SU-DHL-6 (cell line): ENCODE measurements around the gene ELAVL3.

Experiments used
- H2AFZ ChIP-seq: fragments of 200-600 bp; sonication (generic); 2 replicates; pipeline ENCODE4 v1.6.1; 2014; ENCODE audit warnings: low read depth, mild to moderate bottlenecking, moderate library complexity, mixed read lengths, antibody characterized with exemption, low read length; ENCODE audit not compliant: severe bottlenecking
- H3F3A ChIP-seq: fragments of 200-600 bp; shearing (Covaris generic); 2 replicates; pipeline ENCODE4 v1.6.0; 2016; ENCODE audit warnings: antibody characterized with exemption, mild to moderate bottlenecking; ENCODE audit not compliant: insufficient read depth
- H3K27ac ChIP-seq: fragments of 200-600 bp; sonication (generic); 2 replicates; pipeline ENCODE4 v1.5.1; 2016; ENCODE audit warnings: low read depth, mild to moderate bottlenecking, low read length, moderate library complexity, mixed read lengths
- H3K27me3 ChIP-seq: fragments of 200-600 bp; sonication (generic), shearing (Covaris generic); 2 replicates; pipeline ENCODE4 v1.6.0; 2014; ENCODE audit warnings: mild to moderate bottlenecking, low read length
- H3K36me3 ChIP-seq: fragments of 200-600 bp; sonication (generic); 2 replicates; pipeline ENCODE4 v1.6.1; 2014; ENCODE audit warnings: mild to moderate bottlenecking, low read length, mixed read lengths
- H3K4me2 ChIP-seq: fragments of 300-600, 200-600 bp; shearing (Covaris generic), sonication (generic); 2 replicates; pipeline ENCODE4 v1.6.0; 2014; ENCODE audit warnings: low read length, low read depth, mild to moderate bottlenecking; ENCODE audit not compliant: poor library complexity, severe bottlenecking
- H3K4me3 ChIP-seq: fragments of 200-600 bp; sonication (generic); 2 replicates; pipeline ENCODE4 v1.5.1; 2014; ENCODE audit warnings: antibody characterized with exemption, low read length, mild to moderate bottlenecking, mixed read lengths; ENCODE audit not compliant: insufficient read depth, poor library complexity, severe bottlenecking
- H3K79me2 ChIP-seq: fragments of 200-600 bp; sonication (generic); 2 replicates; pipeline ENCODE4 v1.6.1; 2014; ENCODE audit warnings: mild to moderate bottlenecking, low read length, moderate library complexity; ENCODE audit not compliant: insufficient read depth
- H3K9ac ChIP-seq: fragments of 200-600 bp; sonication (generic); 2 replicates; pipeline ENCODE4 v1.7.0; 2014; ENCODE audit warnings: mild to moderate bottlenecking, low read length
- H3K9me2 ChIP-seq: fragments of 200-600 bp; sonication (generic); replicated peaks from 2 replicates; pipeline ENCODE4 v1.6.1; 2014; ENCODE audit warnings: low read length; ENCODE audit not compliant: insufficient read depth
- H3K9me3 ChIP-seq: fragments of 200-600 bp; sonication (generic); 2 replicates; pipeline ENCODE4 v1.6.1; 2014; ENCODE audit warnings: low read length, mixed read lengths; ENCODE audit not compliant: insufficient read depth
- H4K20me1 ChIP-seq: fragments of 200-600 bp; sonication (generic); 2 replicates; pipeline ENCODE4 v1.6.1; 2014; ENCODE audit warnings: low read depth, mild to moderate bottlenecking, antibody characterized with exemption, low read length, moderate library complexity, mixed read lengths
- EZH2phosphoT487 ChIP-seq: fragments of 200-600 bp; sonication (generic), shearing (Covaris generic); conservative IDR thresholded peaks from 2 replicates; pipeline ENCODE4 v1.6.1; 2018; ENCODE audit warnings: mild to moderate bottlenecking, antibody characterized with exemption, low read length, moderate library complexity, mixed read lengths
- TF ChIP-seq, protein P1 (sequence below): fragments of 200-600 bp; sonication (generic); IDR thresholded peaks from one replicate; pipeline ENCODE4 v1.5.1; 2017; ENCODE audit warnings: antibody characterized with exemption, mild to moderate bottlenecking, low read length, moderate library complexity; ENCODE audit not compliant: insufficient read depth, poor library complexity, severe bottlenecking

ELAVL3 gene

DNA sequence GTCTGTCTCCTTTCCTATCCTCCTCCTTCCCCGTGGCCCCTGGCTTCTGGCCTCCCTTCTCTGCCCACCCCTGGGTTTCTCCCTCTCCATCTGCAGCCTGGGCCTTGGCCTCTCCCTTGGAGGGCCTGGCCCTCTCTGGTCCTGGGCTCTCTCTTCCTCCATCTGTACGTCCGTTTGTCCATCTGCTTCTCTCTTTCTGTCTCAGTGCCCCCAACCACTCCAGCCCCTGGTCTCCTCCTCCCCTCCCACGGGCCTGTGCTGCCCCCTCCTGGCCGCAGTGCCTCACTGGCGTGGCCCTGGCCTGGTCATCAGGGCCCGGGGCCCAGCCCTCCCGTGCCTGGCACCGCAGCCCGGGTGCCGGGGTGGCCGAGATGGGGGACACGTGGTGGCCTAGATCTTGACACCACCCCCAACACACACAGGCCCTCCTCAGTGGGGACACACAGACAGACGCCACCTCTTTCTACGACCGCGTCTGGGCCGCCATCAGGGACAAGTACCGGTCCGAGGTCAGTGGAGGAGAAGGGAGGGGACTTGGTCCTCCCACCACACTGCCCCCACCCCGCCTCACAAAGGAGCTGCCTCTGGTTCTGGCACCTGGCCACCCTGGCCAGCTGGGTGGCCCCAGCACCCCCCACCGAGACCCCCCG is 34.1 kb downstream of the ELAVL3 start:
- Histone ChIP-seq H3K27me3 (no peaks in the 10 kb centered on the region), H4K20me1 (no peaks in the 10 kb centered on the region), H3K9me2 (no peaks in the 10 kb centered on the region), H3K4me2 (no peak overlapping the region), H3F3A (0 out of 2 replicates have a peak, but pooled peaks cover under 1% of the 10 kb centered on the region), H3K36me3 (no peaks in the 10 kb centered on the region), H2AFZ (no peak overlapping the region), H3K9me3 (no peaks in the 10 kb centered on the region), H3K27ac (no peak overlapping the region), H3K79me2 (no peaks in the 10 kb centered on the region), H3K4me3 (no peak overlapping the region), H3K9ac (no peak overlapping the region)
- no peak for TF ChIP-seq EZH2phosphoT487
- TF ChIP-seq, protein P1, sequence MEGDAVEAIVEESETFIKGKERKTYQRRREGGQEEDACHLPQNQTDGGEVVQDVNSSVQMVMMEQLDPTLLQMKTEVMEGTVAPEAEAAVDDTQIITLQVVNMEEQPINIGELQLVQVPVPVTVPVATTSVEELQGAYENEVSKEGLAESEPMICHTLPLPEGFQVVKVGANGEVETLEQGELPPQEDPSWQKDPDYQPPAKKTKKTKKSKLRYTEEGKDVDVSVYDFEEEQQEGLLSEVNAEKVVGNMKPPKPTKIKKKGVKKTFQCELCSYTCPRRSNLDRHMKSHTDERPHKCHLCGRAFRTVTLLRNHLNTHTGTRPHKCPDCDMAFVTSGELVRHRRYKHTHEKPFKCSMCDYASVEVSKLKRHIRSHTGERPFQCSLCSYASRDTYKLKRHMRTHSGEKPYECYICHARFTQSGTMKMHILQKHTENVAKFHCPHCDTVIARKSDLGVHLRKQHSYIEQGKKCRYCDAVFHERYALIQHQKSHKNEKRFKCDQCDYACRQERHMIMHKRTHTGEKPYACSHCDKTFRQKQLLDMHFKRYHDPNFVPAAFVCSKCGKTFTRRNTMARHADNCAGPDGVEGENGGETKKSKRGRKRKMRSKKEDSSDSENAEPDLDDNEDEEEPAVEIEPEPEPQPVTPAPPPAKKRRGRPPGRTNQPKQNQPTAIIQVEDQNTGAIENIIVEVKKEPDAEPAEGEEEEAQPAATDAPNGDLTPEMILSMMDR: peak; percentile 72

DNA sequence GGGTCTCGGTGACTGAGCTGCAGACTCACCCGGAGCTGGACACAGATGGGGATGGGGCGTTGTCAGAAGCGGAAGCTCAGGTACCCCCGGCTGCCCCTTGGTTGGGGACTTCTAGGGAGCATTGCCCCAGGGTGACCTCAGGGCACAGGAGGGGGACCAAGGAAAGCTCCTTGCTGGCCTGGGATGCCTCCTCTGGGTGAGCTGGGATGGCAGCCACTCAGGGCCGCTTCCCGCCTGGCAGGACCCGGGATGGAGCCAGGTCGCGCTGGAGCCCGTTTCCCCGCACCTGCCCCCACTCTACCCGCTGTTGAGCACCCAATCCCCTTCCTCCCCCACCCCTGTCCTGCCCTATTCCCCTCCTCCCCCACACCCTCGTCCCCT is 34.6 kb downstream of the ELAVL3 start:
- H3F3A ChIP-seq: no peaks in the 10 kb centered on the region
- no peaks in the 10 kb centered on the region for H3K27me3 ChIP-seq
- no peaks in the 10 kb centered on the region for H4K20me1 ChIP-seq
- no peak overlapping the region for H3K27ac ChIP-seq
- TF ChIP-seq, protein P1: no peak
- no peak for TF ChIP-seq EZH2phosphoT487
- no peak overlapping the region for H3K4me3 ChIP-seq
- no peaks in the 10 kb centered on the region for H3K79me2 ChIP-seq
- no peaks in the 10 kb centered on the region for H3K9me3 ChIP-seq
- no peak overlapping the region for H3K4me2 ChIP-seq
- H3K9me2 ChIP-seq: no peaks in the 10 kb centered on the region
- no peak overlapping the region for H3K9ac ChIP-seq
- no peak overlapping the region for H2AFZ ChIP-seq
- H3K36me3 ChIP-seq: no peaks in the 10 kb centered on the region

DNA sequence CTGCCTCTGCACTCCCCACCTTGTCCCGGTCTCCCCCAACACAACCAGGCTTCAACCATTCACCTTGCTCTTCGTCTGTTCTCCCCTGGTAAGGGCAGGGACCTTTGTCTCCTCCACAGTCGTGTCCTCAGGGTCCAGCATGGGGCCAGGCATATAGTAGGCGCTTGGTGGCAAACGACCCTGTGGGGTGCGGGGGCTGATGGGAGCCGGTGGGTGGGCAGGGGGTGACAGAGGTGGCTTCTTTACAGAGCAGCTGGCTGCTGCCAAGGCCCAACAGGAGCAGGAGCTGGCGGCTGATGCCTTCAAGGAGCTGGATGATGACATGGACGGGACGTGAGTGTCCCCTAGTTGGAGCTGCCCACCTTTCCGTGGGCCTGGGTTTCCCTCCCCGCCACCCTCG is 35.7 kb downstream of the ELAVL3 start:
- Histone ChIP-seq H3K79me2 (no peaks in the 10 kb centered on the region), H3K36me3 (no peaks in the 10 kb centered on the region), H3K27ac (no peak overlapping the region), H3K27me3 (no peaks in the 10 kb centered on the region), H3K4me3 (no peak overlapping the region), H3K9me2 (no peaks in the 10 kb centered on the region), H3K9ac (no peak overlapping the region), H4K20me1 (no peaks in the 10 kb centered on the region), H3F3A (no peaks in the 10 kb centered on the region), H3K9me3 (no peaks in the 10 kb centered on the region), H3K4me2 (no peak overlapping the region), H2AFZ (no peak overlapping the region)
- TF ChIP-seq, protein P1: no peak
- no peak for TF ChIP-seq EZH2phosphoT487
